GM21528 (cell line): ENCODE results near the gene ENPP6.
A peak's percentile ranks its signal among the peaks of the same experiment; 100 is the strongest.

Source experiments
- ATAC-seq: cut with Tn5 transposase; IDR thresholded peaks from one replicate; pipeline ENCODE4 v1.9.1; 2021; ENCODE audit warnings: mild to moderate bottlenecking, moderate library complexity; ENCODE audit not compliant: unreplicated experiment, low FRiP score

ENPP6 gene

GRCh38 chr4:184110452-184111224, 107.0 kb downstream of the ENPP6 start:
- ATAC-seq = no peak

- ATAC-seq = no peak
Observed at GRCh38 chr4:184108006-184108501, 109.6 kb downstream of the ENPP6 start.

GRCh38 chr4:184104419-184105101, 113.1 kb downstream of the ENPP6 start:
- no peak for ATAC-seq

DNA sequence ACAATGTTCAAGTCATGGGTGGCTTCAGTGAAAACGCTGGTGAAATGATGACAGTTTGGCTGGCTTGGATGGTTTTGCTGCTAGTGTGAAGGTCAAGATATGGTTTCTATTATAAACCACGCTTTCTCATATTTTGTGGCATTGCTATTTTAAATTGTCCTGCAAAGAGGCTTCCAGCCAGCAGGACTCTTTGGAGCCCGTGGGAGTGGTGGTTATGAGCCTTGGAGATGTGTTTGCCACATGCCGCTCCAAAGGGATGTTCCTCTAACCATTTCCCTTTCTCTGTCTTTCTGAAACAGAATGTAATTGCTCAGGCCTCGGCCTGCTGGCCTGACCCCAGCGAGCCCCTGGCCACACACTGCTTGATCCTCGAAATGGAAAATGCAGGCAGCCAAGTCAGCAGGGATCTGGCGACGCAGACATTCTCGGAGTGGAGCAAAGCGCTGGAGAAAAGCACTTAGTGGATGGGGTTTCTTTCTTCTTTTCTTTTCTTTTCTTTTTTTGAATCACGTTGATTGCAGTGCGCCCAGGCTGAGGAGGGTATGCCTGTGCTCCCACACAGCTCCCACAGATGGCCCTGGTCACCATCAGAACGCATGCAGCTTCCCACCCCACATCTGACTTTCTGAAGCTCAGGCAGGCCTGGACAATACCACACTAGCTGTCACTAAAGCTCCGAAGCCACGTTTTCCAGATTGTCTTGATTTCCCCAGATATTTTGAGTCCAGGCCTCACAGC, 114.0 kb downstream of the ENPP6 start:
- no peak for ATAC-seq

- ATAC-seq = no peak
Observed at GRCh38 chr4:184102927-184103326, 114.7 kb downstream of the ENPP6 start.

DNA sequence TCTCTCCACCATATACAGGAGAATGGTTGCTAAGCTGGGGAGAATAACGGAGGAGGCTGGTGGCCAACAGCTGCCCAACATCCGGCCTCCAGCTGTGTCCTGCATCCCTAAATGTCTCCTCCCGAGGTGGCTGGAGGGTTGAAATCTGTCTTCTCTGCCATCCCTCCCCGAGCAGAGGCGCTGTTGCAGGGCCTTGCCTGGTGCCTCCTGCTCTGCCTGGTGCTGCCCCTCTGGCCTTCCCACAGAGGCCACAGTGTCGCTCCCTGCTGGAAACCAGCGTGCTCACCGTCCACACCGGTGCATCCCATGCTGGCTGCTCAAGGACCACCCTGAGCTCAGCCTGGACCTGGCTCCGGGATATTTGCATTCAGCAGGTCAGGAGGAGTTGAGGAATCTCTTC, 115.2 kb downstream of the ENPP6 start:
- no peak for ATAC-seq

- ATAC-seq = no peak
Observed at GRCh38 chr4:184101711-184102110, 116.0 kb downstream of the ENPP6 start.

GRCh38 chr4:184100297-184100885, 117.3 kb downstream of the ENPP6 start:
- ATAC-seq = peak; percentile 59

- ATAC-seq = no peak
Observed at GRCh38 chr4:184099535-184099966, 118.1 kb downstream of the ENPP6 start.

- no peak for ATAC-seq
Observed at GRCh38 chr4:184099000-184099399, 118.7 kb downstream of the ENPP6 start.

DNA sequence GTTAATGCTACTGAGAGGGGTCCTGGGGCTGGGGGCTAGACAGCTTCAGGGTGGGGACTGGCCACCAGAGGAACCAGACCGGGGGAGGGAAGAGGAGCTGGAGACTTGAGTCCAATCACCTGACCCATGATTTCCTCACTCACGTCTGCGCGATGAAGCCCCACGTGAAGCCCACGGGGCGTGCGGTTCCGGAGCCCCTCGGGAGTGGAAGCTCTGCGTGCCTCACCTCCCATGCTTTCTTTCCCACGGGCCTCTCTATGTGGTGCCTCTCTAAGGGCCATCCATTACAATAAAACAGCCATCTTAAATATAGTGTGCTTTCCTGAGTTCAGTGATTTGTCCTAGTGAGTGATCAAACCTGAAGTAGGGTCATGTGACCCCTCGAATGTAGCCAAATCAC, 119.9 kb downstream of the ENPP6 start:
- no peak for ATAC-seq

GRCh38 chr4:184097241-184097605, 120.5 kb downstream of the ENPP6 start:
- no peak for ATAC-seq

- no peak for ATAC-seq
Observed at GRCh38 chr4:184096561-184097240, 121.0 kb downstream of the ENPP6 start.

DNA sequence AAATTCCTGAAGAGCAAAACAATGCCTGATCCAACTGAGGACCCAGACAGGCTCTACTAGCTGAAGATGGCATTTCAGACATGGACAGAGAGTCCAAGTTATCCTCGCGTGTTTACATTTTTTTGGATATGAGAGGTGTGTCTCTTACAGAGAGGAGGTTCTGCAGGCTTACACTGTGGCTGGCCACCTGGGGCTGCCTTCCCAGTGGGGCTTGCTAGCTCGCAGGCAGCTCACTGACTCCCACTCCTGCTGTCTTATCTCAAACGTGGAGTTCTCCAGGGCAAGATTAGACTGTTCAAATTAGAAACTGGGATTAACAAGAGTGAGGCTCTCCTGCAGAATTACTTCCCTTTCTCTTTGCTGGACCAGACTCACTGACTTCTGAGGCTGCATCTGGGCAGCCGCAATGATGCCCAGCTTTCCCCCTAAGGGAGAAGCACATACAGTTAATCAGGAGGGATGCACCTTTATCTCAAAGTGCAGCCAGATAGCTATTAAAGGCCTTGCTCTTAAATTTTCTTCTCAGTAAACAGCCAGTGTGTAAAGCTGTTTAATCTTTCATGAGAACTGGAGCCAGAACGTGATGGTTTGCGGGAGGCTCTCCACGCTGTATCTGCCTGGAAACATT, 123.0 kb downstream of the ENPP6 start:
- no peak for ATAC-seq

DNA sequence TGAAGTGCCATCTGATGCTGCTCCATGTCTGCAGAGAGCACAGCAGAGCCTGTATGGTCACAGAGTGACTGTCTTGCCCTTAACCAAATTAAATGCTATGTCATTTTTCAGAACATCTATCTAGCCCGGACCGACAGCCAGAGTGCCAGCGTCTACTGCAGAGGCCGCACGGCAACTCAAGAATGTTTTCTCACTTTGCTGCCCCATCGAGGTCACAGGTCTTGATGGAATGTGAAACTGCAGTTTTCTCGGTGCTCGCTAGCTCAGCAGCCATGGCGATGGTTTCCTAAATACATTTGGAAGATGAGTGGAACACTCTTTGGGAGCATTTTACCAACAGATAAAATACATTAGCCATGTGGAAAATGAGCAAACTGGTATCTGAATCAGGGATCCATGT, 125.7 kb downstream of the ENPP6 start:
- ATAC-seq = no peak

GRCh38 chr4:184090571-184090970, 127.1 kb downstream of the ENPP6 start:
- ATAC-seq = no peak

- ATAC-seq = no peak
Observed at GRCh38 chr4:184080674-184081073, 137.0 kb downstream of the ENPP6 start.

GRCh38 chr4:184074677-184075388, 142.8 kb downstream of the ENPP6 start:
- ATAC-seq = no peak

- ATAC-seq = no peak
Observed at GRCh38 chr4:184067931-184068554, 149.6 kb downstream of the ENPP6 start.
